CD4-positive, alpha-beta memory T cell (primary cell): ENCODE results near the gene DCUN1D5. TPM values are rescaled to one million over a fixed set of nuclear protein-coding genes. Genes with fewer than 3 reads are reported as not detected.
A peak's percentile ranks its signal among the peaks of the same experiment; 100 is the strongest.

Experiments used
- CTCF ChIA-PET: fragments of 350-600 bp; sonication (Branson Sonifier 250); formaldehyde crosslinking; loops from one replicate; lab custom pipeline; 2021; ENCODE audit warnings: inconsistent platforms; ENCODE audit not compliant: partially characterized antibody; lab: Charles Lee
- POLR2A ChIA-PET: fragments of 350-600 bp; sonication (Branson Sonifier 250); formaldehyde crosslinking; loops from one replicate; lab custom pipeline; 2021; ENCODE audit not compliant: partially characterized antibody; lab: Charles Lee
- DNase-seq, 5 donors: peaks; one replicate each; pipeline versions ENCODE4 v3.0.0 to v3.0.0-alpha.2; 2020 to 2022; ENCODE audit warnings: mixed read lengths in 1 of 5
- H3K27ac ChIP-seq: one replicate; pipeline ENCODE4 v1.7.0; 2013; ENCODE audit warnings: low read depth, low read length
- H3K27me3 ChIP-seq: 2 replicates; pipeline ENCODE4 v1.7.0; 2013; ENCODE audit warnings: mild to moderate bottlenecking, low read length, moderate library complexity; ENCODE audit not compliant: insufficient read depth
- H3K36me3 ChIP-seq: 2 replicates; pipeline ENCODE4 v1.7.0; 2013; ENCODE audit warnings: mild to moderate bottlenecking, low read length, moderate library complexity; ENCODE audit not compliant: insufficient read depth
- H3K4me1 ChIP-seq: 2 replicates; pipeline ENCODE4 v1.7.0; 2013; ENCODE audit warnings: mild to moderate bottlenecking, low read length, moderate library complexity; ENCODE audit not compliant: insufficient read depth
- H3K4me3 ChIP-seq, 2 donors: one replicate each; pipeline ENCODE4 v1.7.0; 2013; ENCODE audit warnings: low read length in 2 of 2, mild to moderate bottlenecking in 1 of 2
- H3K9me3 ChIP-seq, 2 donors: one replicate each; pipeline ENCODE4 v1.7.0; 2013; ENCODE audit warnings: low read length in 2 of 2, control low read depth in 1 of 2; ENCODE audit not compliant: control insufficient read depth in 1 of 2
- H3K27ac Mint-ChIP-seq, 7 donors: one replicate each; pipeline ENCODE4 v1.8.0; 2020 to 2021; ENCODE audit warnings: mixed read lengths in 7 of 7, mild to moderate bottlenecking in 6 of 7, inconsistent platforms in 3 of 7, moderate library complexity in 3 of 7
- H3K27me3 Mint-ChIP-seq, 2 donors: one replicate each; pipeline ENCODE4 v1.8.0; 2020 to 2021; ENCODE audit warnings: mixed read lengths in 2 of 2
- H3K36me3 Mint-ChIP-seq, 2 donors: one replicate each; pipeline ENCODE4 v1.8.0; 2020 to 2021; ENCODE audit warnings: mixed read lengths in 2 of 2, inconsistent platforms in 1 of 2, mild to moderate bottlenecking in 1 of 2
- H3K4me1 Mint-ChIP-seq, 4 donors: one replicate each; pipeline ENCODE4 v1.8.0; 2020 to 2021; ENCODE audit warnings: mixed read lengths in 4 of 4, mild to moderate bottlenecking in 1 of 4
- H3K4me3 Mint-ChIP-seq, 8 donors: one replicate each; pipeline ENCODE4 v1.8.0; 2020 to 2021; ENCODE audit warnings: mixed read lengths in 8 of 8, mild to moderate bottlenecking in 7 of 8, moderate library complexity in 6 of 8, inconsistent platforms in 3 of 8
- H3K9me3 Mint-ChIP-seq, 8 donors: one replicate each; pipeline ENCODE4 v1.8.0; 2020 to 2021; ENCODE audit warnings: mixed read lengths in 8 of 8, mild to moderate bottlenecking in 5 of 8, inconsistent platforms in 3 of 8, moderate library complexity in 1 of 8
- intact Hi-C: fragments of 100-400 bp; cut with micrococcal nuclease; formaldehyde crosslinking; loops from one replicate; pipeline ENCODE4 v1.15.1; 2023
- polyA plus RNA-seq, 2 donors: library from polyadenylated mRNA; unstranded; fragments of 300-500 nt; fragmentation: Illumina TruSeq; gene quantifications; one replicate each; pipeline ENCODE4 v1.2.3, GENCODE V29; 2021
- total RNA-seq, 2 experiments: library from RNA; stranded (reverse); gene quantifications; one replicate each; pipeline ENCODE4 v1.2.3, GENCODE V29; 2021

Gene DCUN1D5
- total and polyA plus RNA-seq, 4 experiments from 2014 or later = 14.4 to 28.1 (median 18.1) TPM

DNA sequence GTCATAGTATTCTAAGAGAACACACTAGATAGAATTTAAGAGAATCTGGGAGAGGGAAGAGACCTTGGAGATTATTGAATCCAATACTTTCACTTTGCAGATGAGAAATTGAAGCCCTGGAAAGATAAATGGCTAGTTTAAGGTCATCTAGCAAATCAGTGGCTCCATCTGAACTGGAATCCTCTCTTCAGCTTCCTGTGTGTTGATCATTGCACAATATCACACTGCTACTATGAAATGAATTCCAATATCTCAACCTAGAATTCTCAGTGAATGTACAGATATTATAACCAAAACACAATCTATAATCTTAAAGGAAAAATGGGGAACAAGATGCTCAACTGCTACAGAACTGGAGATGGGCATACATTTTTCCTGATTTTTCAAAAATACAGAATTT is 44.1 kb downstream of the DCUN1D5 start:
- no peak overlapping the region for H3K27ac ChIP-seq
- no peak overlapping the region for H3K4me3 ChIP-seq
- ChIA-PET POLR2A (no interaction called here), CTCF (interaction anchor here (0.9 kb wide), 1 partner anchor 12 kb away, joined by 4 read pairs; no protein-coding TSS in a partner anchor)
- Mint-ChIP-seq H3K27me3 (no peaks in the 10 kb centered on the region), H3K27ac (no peak overlapping the region), H3K9me3 (no peaks in the 10 kb centered on the region), H3K4me3 (no peak overlapping the region), H3K36me3 (no peaks in the 10 kb centered on the region), H3K4me1 (no peaks in the 10 kb centered on the region)
- H3K27me3 ChIP-seq = peaks cover 3% of the 10 kb centered on the region
- H3K36me3 ChIP-seq = no peaks in the 10 kb centered on the region
- intact Hi-C loops = no loop called here
- no peak for DNase-seq
- no peaks in the 10 kb centered on the region for H3K4me1 ChIP-seq
- H3K9me3 ChIP-seq = no peaks in the 10 kb centered on the region

DNA sequence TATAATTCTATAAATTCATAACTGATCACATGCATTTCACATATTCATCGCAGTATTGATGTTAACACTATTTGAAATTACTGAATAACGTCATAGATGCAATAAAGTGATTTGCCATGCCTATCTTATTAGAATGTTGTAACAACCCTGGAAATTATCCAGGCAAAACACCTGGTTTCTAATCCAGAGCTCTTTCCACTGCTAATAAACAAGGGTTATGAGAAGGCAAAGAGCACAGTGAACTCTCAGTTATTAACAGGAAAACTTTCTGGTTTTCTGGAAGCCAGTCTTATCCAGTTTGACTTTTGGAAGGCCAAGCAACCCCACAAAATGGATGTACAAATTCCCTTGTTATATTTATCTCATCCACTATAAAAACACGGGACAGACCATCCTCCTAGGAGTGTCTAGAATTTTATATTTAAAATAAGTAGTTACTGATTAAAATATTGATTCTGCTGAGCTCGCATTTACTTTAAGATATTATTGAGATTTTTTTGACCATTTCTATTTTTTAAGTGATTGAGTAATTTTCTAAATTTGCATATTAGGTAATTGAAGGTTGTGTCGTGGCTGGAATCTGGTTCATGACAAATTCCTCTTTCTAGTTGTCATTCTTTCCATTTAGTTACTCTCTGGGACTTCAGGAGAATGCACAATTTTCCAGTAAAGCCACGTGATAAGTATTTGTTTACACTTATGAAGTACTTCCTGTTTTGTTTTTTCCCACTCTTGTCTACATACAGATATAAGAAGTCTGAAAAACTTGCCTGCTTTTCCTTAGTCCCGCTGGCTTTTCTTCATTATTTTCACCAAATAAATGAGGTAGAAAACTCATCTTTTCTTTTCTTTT is 47.9 kb downstream of the DCUN1D5 start:
- intact Hi-C loops = no loop called here
- Mint-ChIP-seq H3K9me3 (no peaks in the 10 kb centered on the region), H3K27me3 (peaks cover 0 to 2% of the 10 kb centered on the region in 2 donors), H3K27ac (no peak overlapping the region), H3K4me3 (no peak overlapping the region), H3K4me1 (no peaks in the 10 kb centered on the region), H3K36me3 (no peaks in the 10 kb centered on the region)
- no peak for DNase-seq
- Histone ChIP-seq H3K4me3 (no peak overlapping the region), H3K9me3 (no peaks in the 10 kb centered on the region), H3K36me3 (no peaks in the 10 kb centered on the region), H3K27ac (no peak overlapping the region), H3K4me1 (no peaks in the 10 kb centered on the region), H3K27me3 (peaks cover 3% of the 10 kb centered on the region)
- POLR2A ChIA-PET = no interaction called here
- CTCF ChIA-PET = no interaction called here

DNA sequence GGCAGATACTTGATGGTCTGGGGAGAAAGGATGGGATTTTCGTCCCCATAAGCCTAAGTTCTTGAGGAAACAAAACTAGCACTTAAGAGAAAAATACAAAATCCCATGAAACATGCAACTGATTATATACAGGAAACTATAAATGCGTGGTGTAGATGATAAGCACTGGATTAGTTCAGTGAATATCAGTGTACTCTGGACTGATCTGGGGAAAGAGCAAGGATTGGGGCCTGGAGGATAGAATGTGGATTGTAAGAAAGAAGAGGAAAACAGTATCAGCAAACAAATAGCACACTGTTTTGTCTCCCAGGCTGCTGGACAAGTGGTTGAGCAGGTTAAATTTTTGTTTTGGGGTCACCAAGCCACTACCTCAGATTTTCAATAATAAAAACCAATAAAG is 49.8 kb downstream of the DCUN1D5 start:
- H3K4me3 ChIP-seq = no peak overlapping the region
- CTCF ChIA-PET = no interaction called here
- no peak overlapping the region for H3K27ac ChIP-seq
- DNase-seq = no peak
- Mint-ChIP-seq H3K27me3 (peaks cover 0 to 2% of the 10 kb centered on the region in 2 donors), H3K4me3 (no peak overlapping the region), H3K9me3 (no peaks in the 10 kb centered on the region), H3K36me3 (no peaks in the 10 kb centered on the region), H3K4me1 (no peaks in the 10 kb centered on the region), H3K27ac (no peak overlapping the region)
- peaks cover 3% of the 10 kb centered on the region for H3K27me3 ChIP-seq
- no peaks in the 10 kb centered on the region for H3K9me3 ChIP-seq
- H3K36me3 ChIP-seq = no peaks in the 10 kb centered on the region
- POLR2A ChIA-PET = no interaction called here
- H3K4me1 ChIP-seq = no peaks in the 10 kb centered on the region
- intact Hi-C loops = no loop called here

DNA sequence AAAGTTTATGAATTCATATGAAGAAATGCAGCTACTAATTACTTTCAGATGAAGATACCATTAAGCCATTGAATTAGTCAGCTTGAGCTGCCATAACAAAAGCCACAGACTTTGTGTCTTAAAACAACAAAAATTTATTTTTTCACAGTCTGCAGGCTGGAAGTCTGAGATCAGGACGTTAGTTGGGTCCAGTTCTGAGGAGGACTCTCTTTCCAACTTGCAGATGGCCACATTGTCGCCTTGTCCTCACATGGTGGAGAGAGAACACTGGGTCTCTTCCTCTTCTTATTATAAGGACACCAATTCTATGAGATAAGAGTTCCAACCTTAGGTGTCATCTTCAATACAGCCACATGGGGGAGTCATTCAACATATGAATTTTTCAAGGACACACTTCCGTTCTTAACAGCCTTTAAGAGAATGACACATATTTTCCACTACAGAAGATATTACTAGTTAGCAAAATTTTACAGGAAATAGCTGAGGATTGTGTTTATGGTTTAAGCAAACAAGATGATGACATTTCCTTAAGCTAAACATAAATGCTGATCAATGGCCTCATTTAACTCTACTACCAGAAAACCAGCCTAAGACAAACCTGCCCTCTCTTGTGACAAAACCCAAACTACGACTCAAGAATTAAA is 56.0 kb downstream of the DCUN1D5 start:
- H3K9me3 ChIP-seq = no peaks in the 10 kb centered on the region
- H3K9me3 Mint-ChIP-seq = no peaks in the 10 kb centered on the region
- H3K36me3 ChIP-seq = no peaks in the 10 kb centered on the region
- peak overlapping the region in 6 of 7 donors; percentile 12 to 81 (median 38) for H3K27ac Mint-ChIP-seq
- no peak overlapping the region for H3K4me3 ChIP-seq
- peak; percentile 54 to 74 (median 64) for DNase-seq
- intact Hi-C loops = loop anchor here (1.0 to 2.0 kb wide), 3 partner anchors 19 to 73 kb away; partner anchors contain the start of genes DCUN1D5 and DYNC2H1
- peaks cover 0 to 2% of the 10 kb centered on the region in 2 donors for H3K27me3 Mint-ChIP-seq
- H3K4me3 Mint-ChIP-seq = peak overlapping the region in 4 of 8 donors; percentile 9 to 43 (median 27)
- no peak overlapping the region for H3K27ac ChIP-seq
- H3K4me1 ChIP-seq = peaks cover 8% of the 10 kb centered on the region
- ChIA-PET POLR2A (interaction anchor here (0.6 to 1.0 kb wide), 3 partner anchors 19 to 74 kb away, joined by 3 to 5 read pairs (median 4); partner anchors contain the start of genes DCUN1D5 and DYNC2H1), CTCF (interaction anchor here (0.6 to 2.9 kb wide), 10 partner anchors 9 to 76 kb away, joined by 3 to 15 read pairs (median 5); partner anchors contain the start of gene DYNC2H1)
- H3K27me3 ChIP-seq = no peaks in the 10 kb centered on the region
- H3K36me3 Mint-ChIP-seq = peaks cover 0 to 2% of the 10 kb centered on the region in 2 donors
- peaks cover 6 to 8% (median 6%) of the 10 kb centered on the region in 4 donors for H3K4me1 Mint-ChIP-seq

DNA sequence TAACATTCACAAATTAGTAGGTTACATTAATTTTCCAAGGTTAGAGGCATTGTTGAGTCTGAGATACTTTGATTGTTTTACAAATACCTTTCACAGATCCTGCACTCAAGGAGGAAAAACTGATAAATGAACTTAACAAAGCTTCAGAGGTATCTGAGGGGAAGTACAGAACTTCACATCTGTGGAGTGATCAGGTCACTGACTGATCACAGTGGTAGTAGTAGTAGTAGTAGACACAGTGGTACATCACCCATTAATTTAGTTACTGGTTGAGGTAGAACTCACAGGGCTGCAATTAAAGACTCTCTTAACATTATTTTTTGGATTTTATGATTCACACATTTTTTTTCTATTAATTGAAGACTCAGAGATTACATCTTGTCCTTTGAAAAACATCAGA is 56.7 kb downstream of the DCUN1D5 start:
- DNase-seq = no peak
- peak overlapping the region in 1 of 7 donors; percentile 81 for H3K27ac Mint-ChIP-seq
- peaks cover 6 to 8% (median 6%) of the 10 kb centered on the region in 4 donors for H3K4me1 Mint-ChIP-seq
- CTCF ChIA-PET = interaction anchor here (0.7 to 2.9 kb wide), 6 partner anchors 8 to 77 kb away, joined by 3 to 15 read pairs (median 9); partner anchors contain the start of gene DYNC2H1
- H3K27me3 Mint-ChIP-seq = peaks cover 0 to 2% of the 10 kb centered on the region in 2 donors
- H3K4me1 ChIP-seq = peaks cover 8% of the 10 kb centered on the region
- no peaks in the 10 kb centered on the region for H3K36me3 ChIP-seq
- no peaks in the 10 kb centered on the region for H3K27me3 ChIP-seq
- H3K9me3 ChIP-seq = no peaks in the 10 kb centered on the region
- POLR2A ChIA-PET = interaction anchor here (1.0 kb wide), 1 partner anchor 19 kb away, joined by 3 read pairs; no protein-coding TSS in a partner anchor
- H3K4me3 Mint-ChIP-seq = no peak overlapping the region
- intact Hi-C loops = no loop called here
- H3K27ac ChIP-seq = no peak overlapping the region
- peaks cover 0 to 2% of the 10 kb centered on the region in 2 donors for H3K36me3 Mint-ChIP-seq
- H3K9me3 Mint-ChIP-seq = no peaks in the 10 kb centered on the region
- no peak overlapping the region for H3K4me3 ChIP-seq

DNA sequence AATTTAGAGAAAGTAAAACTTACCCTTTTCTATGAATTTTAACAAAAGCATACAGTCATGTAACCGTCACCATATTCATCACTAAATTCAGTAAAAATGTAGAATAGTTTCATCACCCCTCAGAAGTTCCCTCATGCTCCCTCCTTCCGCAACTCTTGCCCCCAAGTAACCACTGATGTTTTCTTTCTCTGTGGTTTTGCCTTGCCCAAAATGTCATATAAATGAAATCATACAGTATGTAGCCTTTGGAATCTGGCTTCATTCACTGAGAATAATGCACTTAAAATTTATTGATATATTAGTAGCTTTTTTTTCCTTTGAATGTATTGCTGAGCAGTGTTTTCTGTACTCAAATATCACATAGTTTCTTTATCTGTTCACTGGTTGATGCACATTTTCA is 60.1 kb downstream of the DCUN1D5 start:
- Mint-ChIP-seq H3K9me3 (no peaks in the 10 kb centered on the region), H3K4me1 (peaks cover 6 to 8% (median 6%) of the 10 kb centered on the region in 4 donors), H3K27me3 (peaks cover 2 to 4% of the 10 kb centered on the region in 2 donors), H3K27ac (no peak overlapping the region), H3K36me3 (peaks cover 0 to 2% of the 10 kb centered on the region in 2 donors), H3K4me3 (no peak overlapping the region)
- CTCF ChIA-PET = no interaction called here
- H3K27me3 ChIP-seq = no peaks in the 10 kb centered on the region
- no peak overlapping the region for H3K27ac ChIP-seq
- H3K9me3 ChIP-seq = no peaks in the 10 kb centered on the region
- no peak overlapping the region for H3K4me3 ChIP-seq
- no peak for DNase-seq
- POLR2A ChIA-PET = no interaction called here
- no peaks in the 10 kb centered on the region for H3K36me3 ChIP-seq
- H3K4me1 ChIP-seq = peaks cover 8% of the 10 kb centered on the region
- intact Hi-C loops = no loop called here

DNA sequence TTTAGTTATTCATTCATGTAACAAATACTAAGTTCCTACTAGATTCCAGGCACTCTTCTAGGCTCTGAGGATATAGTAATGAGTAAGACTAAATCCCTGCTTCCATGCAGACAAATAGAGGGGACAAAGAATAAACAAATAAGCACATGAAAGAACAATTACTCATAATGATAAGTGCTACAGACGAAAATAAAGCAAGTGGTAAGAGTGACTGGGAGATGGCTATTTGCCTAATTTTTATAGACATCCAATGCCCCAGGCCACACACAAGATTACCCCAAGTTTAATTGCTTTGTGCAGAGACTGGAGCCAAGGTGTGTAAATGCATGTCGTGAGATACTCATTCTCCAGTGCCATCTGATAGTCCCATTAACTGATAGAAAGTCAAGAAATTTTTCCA is 62.6 kb downstream of the DCUN1D5 start:
- H3K27me3 Mint-ChIP-seq = peaks cover 2% of the 10 kb centered on the region in 2 donors
- no peak overlapping the region for H3K27ac ChIP-seq
- H3K9me3 Mint-ChIP-seq = no peaks in the 10 kb centered on the region
- ChIA-PET POLR2A (no interaction called here), CTCF (interaction anchor here (1.5 kb wide), 1 partner anchor 26 kb away, joined by 3 read pairs; no protein-coding TSS in a partner anchor)
- intact Hi-C loops = no loop called here
- H3K36me3 ChIP-seq = no peaks in the 10 kb centered on the region
- no peaks in the 10 kb centered on the region for H3K9me3 ChIP-seq
- H3K4me3 ChIP-seq = no peak overlapping the region
- no peaks in the 10 kb centered on the region for H3K27me3 ChIP-seq
- DNase-seq = no peak
- peaks cover 0 to 3% (median under 1%) of the 10 kb centered on the region in 4 donors for H3K4me1 Mint-ChIP-seq
- H3K36me3 Mint-ChIP-seq = no peaks in the 10 kb centered on the region
- H3K27ac Mint-ChIP-seq = no peak overlapping the region
- H3K4me3 Mint-ChIP-seq = no peak overlapping the region
- no peaks in the 10 kb centered on the region for H3K4me1 ChIP-seq
